Lung (tissue), 12 donors: ENCODE data around the gene TRIM46. TPM values are rescaled to one million over a fixed set of nuclear protein-coding genes. Genes with fewer than 3 reads are reported as not detected.
"Not testable (repeated sequence)": the region's sequence is repeated elsewhere in the genome, so short reads cannot be mapped to it uniquely, and the experiment has no call there.

ENCODE experiments used
- ATAC-seq: fragments of 200-7000 bp; cut with Tn5 transposase; one replicate; pipeline ENCODE4 v1.9.1; 2020; ENCODE audit warnings: moderate number of reproducible peaks; ENCODE audit not compliant: insufficient read depth, low FRiP score
- DNase-seq, 3 donors: peaks; one replicate each; pipeline ENCODE4 v3.0.0-alpha.2; 2013 to 2017
- H3K27ac ChIP-seq, 2 donors: one replicate each; pipeline ENCODE4 v1.5.1; 2013; ENCODE audit warnings: mild to moderate bottlenecking in 2 of 2, moderate library complexity in 2 of 2, control low read depth in 1 of 2, inconsistent platforms in 1 of 2, low read depth in 1 of 2, low read length in 1 of 2
- H3K27me3 ChIP-seq, 3 donors: one replicate each; pipeline ENCODE4 v1.5.1; 2013; ENCODE audit warnings: low read length in 2 of 3; ENCODE audit not compliant: control insufficient read depth in 3 of 3, insufficient read depth in 3 of 3
- H3K36me3 ChIP-seq, 4 donors: one replicate each; pipeline ENCODE4 v1.5.1; 2013; ENCODE audit warnings: low read length in 4 of 4, mild to moderate bottlenecking in 1 of 4, moderate library complexity in 1 of 4; ENCODE audit not compliant: control insufficient read depth in 4 of 4, insufficient read depth in 4 of 4
- H3K4me1 ChIP-seq, 5 donors: one replicate each; pipeline ENCODE4 v1.5.1; 2013; ENCODE audit warnings: low read length in 5 of 5, mild to moderate bottlenecking in 2 of 5, moderate library complexity in 1 of 5; ENCODE audit not compliant: control insufficient read depth in 5 of 5, insufficient read depth in 5 of 5
- H3K4me3 ChIP-seq: one replicate; pipeline ENCODE4 v1.5.1; 2013; ENCODE audit warnings: mild to moderate bottlenecking, control low read depth, moderate library complexity
- H3K9ac ChIP-seq, 2 donors: one replicate each; pipeline ENCODE4 v1.5.1; 2013; ENCODE audit warnings: low read length in 2 of 2, control low read depth in 1 of 2; ENCODE audit not compliant: insufficient read depth in 1 of 2
- H3K9me3 ChIP-seq, 4 donors: one replicate each; pipeline ENCODE4 v1.5.1; 2013; ENCODE audit warnings: low read length in 3 of 4, mild to moderate bottlenecking in 1 of 4, moderate library complexity in 1 of 4; ENCODE audit not compliant: control insufficient read depth in 4 of 4, insufficient read depth in 3 of 4
- WGBS, 2 donors: extraction: QIAGEN DNeasy Blood & Tissue Kit; methylation state at CpG; one replicate each; pipeline ENCODE4 v1.1.7; 2013; 5-methylcytosine and 5-hydroxymethylcytosine counted together
- polyA plus RNA-seq, 2 donors: library from polyadenylated mRNA; stranded (reverse); fragments of 200-250 nt; gene quantifications; one replicate each; pipeline ENCODE4 v1.2.1, GENCODE V29; 2013
- total RNA-seq, 2 donors: library from RNA; depleted of rRNA in 1 of 2; stranded (reverse); fragments of >200 nt in 1 of 2; gene quantifications; one replicate each; pipeline ENCODE4 v1.2.1, GENCODE V29; 2014 to 2021
- TF ChIP-seq, protein P1 (sequence below): IDR thresholded peaks from 2 replicates; pipeline ENCODE4 v1.5.1; 2012; ENCODE audit warnings: mild to moderate bottlenecking; ENCODE audit errors: control extremely low read depth, extremely low read depth
- donor health status: control.
- donor health status: control.
- donor health status: Bipolar disorder and iron deficiency.
- donor health status: healthy.
- donor health status: DM: yes; HTN: yes; CAD: no.

TRIM46 gene
- total and polyA plus RNA-seq, 4 donors = 0.26 to 0.71 (median 0.46) TPM

GRCh38 chr1:155191904-155192303 is 18.3 kb downstream of the TRIM46 start:
- peak overlapping the region; percentile 44 for H3K4me3 ChIP-seq
- DNase-seq = no peak

GRCh38 chr1:155192346-155193274 is 19.0 kb downstream of the TRIM46 start:
- H3K27me3 ChIP-seq = no peaks in the 10 kb centered on the region
- peak; percentile 70 to 86 (median 81) for DNase-seq
- H3K9me3 ChIP-seq = no peaks in the 10 kb centered on the region
- H3K27ac ChIP-seq = peak overlapping the region in 1 of 2 donors; percentile 95
- TF ChIP-seq, protein P1, sequence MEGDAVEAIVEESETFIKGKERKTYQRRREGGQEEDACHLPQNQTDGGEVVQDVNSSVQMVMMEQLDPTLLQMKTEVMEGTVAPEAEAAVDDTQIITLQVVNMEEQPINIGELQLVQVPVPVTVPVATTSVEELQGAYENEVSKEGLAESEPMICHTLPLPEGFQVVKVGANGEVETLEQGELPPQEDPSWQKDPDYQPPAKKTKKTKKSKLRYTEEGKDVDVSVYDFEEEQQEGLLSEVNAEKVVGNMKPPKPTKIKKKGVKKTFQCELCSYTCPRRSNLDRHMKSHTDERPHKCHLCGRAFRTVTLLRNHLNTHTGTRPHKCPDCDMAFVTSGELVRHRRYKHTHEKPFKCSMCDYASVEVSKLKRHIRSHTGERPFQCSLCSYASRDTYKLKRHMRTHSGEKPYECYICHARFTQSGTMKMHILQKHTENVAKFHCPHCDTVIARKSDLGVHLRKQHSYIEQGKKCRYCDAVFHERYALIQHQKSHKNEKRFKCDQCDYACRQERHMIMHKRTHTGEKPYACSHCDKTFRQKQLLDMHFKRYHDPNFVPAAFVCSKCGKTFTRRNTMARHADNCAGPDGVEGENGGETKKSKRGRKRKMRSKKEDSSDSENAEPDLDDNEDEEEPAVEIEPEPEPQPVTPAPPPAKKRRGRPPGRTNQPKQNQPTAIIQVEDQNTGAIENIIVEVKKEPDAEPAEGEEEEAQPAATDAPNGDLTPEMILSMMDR = no peak
- H3K9ac ChIP-seq = peak overlapping the region in 1 of 2 donors; percentile 67
- H3K4me3 ChIP-seq = peak overlapping the region; percentile 36
- peaks cover 0 to 31% (median 8%) of the 10 kb centered on the region in 5 donors for H3K4me1 ChIP-seq
- H3K36me3 ChIP-seq = peaks cover 0 to 5% (median under 1%) of the 10 kb centered on the region in 4 donors
- 22 to 36% methylated on average over 12 to 20 of the region's 20 CpGs for WGBS, 2 donors
- peak; percentile 44 for ATAC-seq

More at GRCh38 chr1:155191904-155192303, 18.3 kb downstream of the TRIM46 start:
- Histone ChIP-seq H3K27me3 (no peaks in the 10 kb centered on the region), H3K9ac (no peak overlapping the region), H3K36me3 (peaks cover 0 to under 1% (median 0%) of the 10 kb centered on the region in 4 donors), H3K4me1 (peaks cover 0 to 31% (median 8%) of the 10 kb centered on the region in 5 donors), H3K27ac (peak overlapping the region in 1 of 2 donors; percentile 73), H3K9me3 (no peaks in the 10 kb centered on the region)
- ATAC-seq = no peak
- WGBS, 2 donors = 73 to 86% methylated on average over 16 to 17 of the region's 17 CpGs
- TF ChIP-seq, protein P1 = no peak

DNA sequence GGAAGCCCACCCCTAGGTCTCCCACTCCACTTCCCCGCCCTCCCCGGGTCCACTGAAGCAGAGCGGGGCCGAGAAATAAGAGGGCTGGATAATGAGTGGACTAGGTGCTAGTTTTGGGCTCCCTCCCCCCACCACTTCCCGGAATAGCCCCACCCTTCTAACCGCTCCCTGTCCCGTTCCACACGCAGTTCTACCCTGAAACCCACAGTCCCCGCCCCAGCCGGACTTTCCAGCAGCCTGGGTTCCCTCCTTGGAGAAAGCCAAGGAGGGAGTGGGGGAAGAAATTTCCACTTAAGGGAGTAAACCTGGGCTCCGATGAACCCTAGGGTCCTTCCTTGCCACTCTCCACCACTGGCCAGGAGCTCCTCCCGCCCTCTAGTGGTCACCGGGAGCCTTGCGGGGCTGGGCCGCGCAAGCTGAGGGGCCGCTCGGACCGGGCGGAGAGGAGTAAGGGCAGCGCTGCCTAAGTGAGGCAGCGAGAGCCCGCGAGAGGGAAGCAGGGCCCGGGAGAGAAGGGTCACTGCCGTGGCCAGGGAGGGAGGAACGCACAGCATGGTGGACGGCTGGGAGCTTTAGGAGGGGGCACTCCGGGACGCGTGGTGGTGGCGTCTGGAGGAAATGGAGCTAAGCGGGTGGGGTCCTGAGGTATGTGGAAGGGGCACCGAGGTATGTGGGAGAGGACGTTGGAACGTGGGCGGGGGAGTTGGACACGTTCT is 19.8 kb downstream of the TRIM46 start:
- WGBS, 2 donors = 0 to 1% methylated on average over 38 of the region's 38 CpGs
- no peaks in the 10 kb centered on the region for H3K27me3 ChIP-seq
- peak overlapping the region; percentile 44 for H3K4me3 ChIP-seq
- peak; percentile 79 for ATAC-seq
- no peaks in the 10 kb centered on the region for H3K9me3 ChIP-seq
- H3K27ac ChIP-seq = peak overlapping the region; percentile 57 to 95
- peaks cover 0 to 31% (median 8%) of the 10 kb centered on the region in 5 donors for H3K4me1 ChIP-seq
- peaks cover 0 to 10% (median 3%) of the 10 kb centered on the region in 4 donors for H3K36me3 ChIP-seq
- peak; percentile 92 to 94 (median 93) for DNase-seq
- TF ChIP-seq, protein P1 = peak; percentile 78
- H3K9ac ChIP-seq = peak overlapping the region; percentile 29 to 48

DNA sequence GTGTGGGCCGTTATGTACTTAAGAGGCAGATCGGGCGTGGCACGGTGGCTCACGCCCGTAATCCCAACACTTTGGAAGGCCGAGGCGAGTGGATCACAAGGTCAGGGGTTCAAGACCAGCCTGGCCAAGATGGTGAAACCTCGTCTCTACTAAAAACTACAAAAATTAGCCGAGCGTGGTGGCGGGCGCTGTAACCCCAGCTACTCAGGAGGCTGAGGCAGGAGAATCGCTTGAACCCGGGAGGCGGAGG is 20.3 kb downstream of the TRIM46 start:
- not testable (repeated sequence) for H3K9me3 ChIP-seq, H3K36me3 ChIP-seq, ATAC-seq, DNase-seq, H3K27me3 ChIP-seq
- H3K27ac ChIP-seq = peak overlapping the region; percentile 57 to 95
- peak overlapping the region; percentile 44 for H3K4me3 ChIP-seq
- peaks cover 0 to 31% (median 8%) of the 10 kb centered on the region in 5 donors for H3K4me1 ChIP-seq
- WGBS, 2 donors = 2 to 4% methylated on average over 16 of the region's 16 CpGs
- peak overlapping the region; percentile 29 to 48 for H3K9ac ChIP-seq
